Neuron (in vitro differentiated cells): ENCODE data around the gene TEF.

Experiments
- H2AFZ ChIP-seq: one replicate; pipeline ENCODE4 v1.6.1; 2013; ENCODE audit warnings: low read depth, mild to moderate bottlenecking, inconsistent platforms, low read length, moderate library complexity
- H3K27me3 ChIP-seq: one replicate; pipeline ENCODE4 v1.6.1; 2013; ENCODE audit warnings: low read length; ENCODE audit not compliant: insufficient read depth
- H3K36me3 ChIP-seq: one replicate; pipeline ENCODE4 v1.6.1; 2013; ENCODE audit warnings: low read length; ENCODE audit not compliant: insufficient read depth
- H3K4me1 ChIP-seq: one replicate; pipeline ENCODE4 v1.6.1; 2013; ENCODE audit warnings: low read length; ENCODE audit not compliant: insufficient read depth
- H3K4me3 ChIP-seq: 2 replicates; pipeline ENCODE4 v1.5.1; 2013; ENCODE audit warnings: mild to moderate bottlenecking, low read length, moderate library complexity
- H3K9me3 ChIP-seq: one replicate; pipeline ENCODE4 v1.6.1; 2013; ENCODE audit warnings: low read length

The TEF gene

GRCh38 chr22:41446057-41446501, 64.3 kb downstream of the TEF start:
- peaks cover 19% of the 10 kb centered on the region for H3K36me3 ChIP-seq
- H2AFZ ChIP-seq: no peak overlapping the region
- no peaks in the 10 kb centered on the region for H3K9me3 ChIP-seq
- H3K27me3 ChIP-seq: no peaks in the 10 kb centered on the region
- peak overlapping the region; percentile 94 for H3K4me3 ChIP-seq
- H3K4me1 ChIP-seq: peaks cover 25% of the 10 kb centered on the region

DNA sequence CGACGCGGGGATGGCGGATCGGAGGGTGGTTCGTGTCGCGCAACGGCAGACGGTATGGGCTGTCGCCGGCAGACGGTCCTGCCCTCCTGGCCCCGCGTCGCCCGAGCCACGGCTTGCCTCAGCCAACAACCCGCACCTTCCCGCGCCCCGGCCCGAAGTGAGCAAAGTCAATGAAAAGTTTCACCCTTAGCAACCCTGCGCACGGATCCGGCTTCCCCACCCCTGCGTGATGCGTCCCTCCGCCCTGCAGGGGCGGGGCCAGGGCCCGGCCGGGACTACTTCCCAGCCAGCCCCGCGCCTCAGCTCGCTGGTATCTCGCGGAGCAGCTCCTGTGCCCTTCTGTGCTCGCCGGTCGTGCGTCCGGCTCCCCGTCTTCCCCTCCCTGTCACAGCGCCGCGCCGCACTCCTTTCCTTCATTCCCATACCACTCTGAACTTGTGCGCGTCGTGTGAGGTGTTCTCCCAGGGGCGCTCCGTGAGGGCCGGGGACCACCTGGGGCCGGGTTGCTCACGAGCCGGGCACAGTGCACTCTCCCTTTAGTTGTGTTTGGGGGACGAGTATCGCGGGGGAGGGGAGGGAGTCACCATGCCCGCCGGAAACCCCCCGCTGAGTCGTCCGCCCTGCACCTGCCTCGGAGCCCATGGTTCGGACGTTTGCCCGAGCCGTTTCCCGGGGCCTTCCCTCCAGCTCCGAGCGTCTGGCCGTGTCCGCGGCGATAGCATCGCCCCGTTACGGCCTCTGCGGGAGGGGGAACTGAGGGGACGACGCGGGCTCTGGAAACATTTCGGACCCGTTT, 65.1 kb downstream of the TEF start, which contains the start of gene TOB2:
Gene TOB2 (minus strand): TSS at position 163 of the 796 bp plus-strand sequence. CDS start 9,456 bp downstream, outside the sequence.
- peak within 1 kb of the TSS; percentile 94 for H3K4me3 ChIP-seq

GRCh38 chr22:41447435-41448188, 65.9 kb downstream of the TEF start:
- H3K36me3 ChIP-seq: peaks cover 8% of the 10 kb centered on the region
- H3K27me3 ChIP-seq: no peaks in the 10 kb centered on the region
- H3K4me1 ChIP-seq: peaks cover 29% of the 10 kb centered on the region
- no peak overlapping the region for H2AFZ ChIP-seq
- H3K9me3 ChIP-seq: no peaks in the 10 kb centered on the region
- peak overlapping the region; percentile 94 for H3K4me3 ChIP-seq

More for the DNA sequence above, 65.1 kb downstream of the TEF start, which contains the start of gene TOB2:
- Histone ChIP-seq H3K4me1 (peaks cover 28% of the 10 kb centered on the region), H2AFZ (no peak within 1 kb of the TSS), H3K9me3 (no peaks in the 10 kb centered on the region), H3K27me3 (no peaks in the 10 kb centered on the region), H3K36me3 (peaks cover 15% of the 10 kb centered on the region)

DNA sequence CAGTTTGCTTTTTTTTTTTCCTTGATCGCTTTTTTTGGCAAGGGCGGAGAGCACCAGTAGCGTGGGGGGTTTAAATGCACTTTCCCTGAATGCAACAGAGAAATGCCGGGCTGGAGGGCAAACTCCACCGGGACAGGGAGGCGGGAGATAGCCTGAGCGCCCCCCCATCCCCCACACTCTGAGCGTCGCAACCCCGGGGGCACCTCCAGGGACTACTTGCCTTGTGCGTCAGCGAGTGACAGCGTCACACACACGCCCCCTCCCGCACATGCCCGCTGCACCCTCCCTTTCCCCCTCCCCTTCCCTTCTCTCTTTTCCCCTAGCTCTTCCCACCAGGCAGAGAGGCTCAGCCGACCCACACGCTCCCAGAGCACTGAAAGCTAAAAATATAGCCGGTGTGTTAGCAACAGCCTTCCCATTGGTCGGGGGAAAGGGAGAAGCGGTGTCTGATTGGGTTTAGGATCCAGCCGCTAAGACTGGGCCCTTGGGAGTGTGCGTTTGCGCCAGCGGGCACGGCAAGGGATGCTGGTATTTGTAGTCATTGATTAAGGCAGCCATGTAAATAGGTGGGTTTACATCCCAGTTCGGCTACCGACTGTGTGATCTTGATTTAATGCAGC, 66.6 kb downstream of the TEF start:
- H2AFZ ChIP-seq: no peak overlapping the region
- H3K4me1 ChIP-seq: peaks cover 23% of the 10 kb centered on the region
- no peaks in the 10 kb centered on the region for H3K27me3 ChIP-seq
- H3K9me3 ChIP-seq: no peaks in the 10 kb centered on the region
- H3K36me3 ChIP-seq: peaks cover 1% of the 10 kb centered on the region
- peak overlapping the region; percentile 94 for H3K4me3 ChIP-seq
